ENCODE measurements around the gene POT1. TPM values are rescaled to one million over a fixed set of nuclear protein-coding genes. Genes with fewer than 3 reads are reported as not detected.

POT1 gene
- total RNA-seq, 1 experiment from 2014 or later: 21.6 TPM

DNA sequence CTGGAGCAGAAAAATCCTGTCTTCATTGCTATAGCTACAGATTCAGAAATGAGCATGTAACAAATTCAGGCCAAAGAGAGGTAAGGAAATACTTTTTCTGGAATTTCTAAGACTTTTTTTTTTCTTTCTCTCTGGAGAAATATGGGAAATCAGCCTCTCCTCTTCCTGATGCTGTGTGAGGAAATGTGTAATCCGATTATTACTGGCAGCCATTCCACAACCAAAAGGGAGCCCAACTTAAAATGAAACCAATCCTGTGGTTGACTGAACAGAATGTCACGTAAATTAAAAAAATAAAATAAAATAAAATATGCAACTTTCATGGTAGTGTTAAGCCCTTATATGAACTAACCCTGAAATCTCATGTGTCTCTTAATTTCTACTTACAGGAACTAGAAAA is 10.7 kb upstream of the POT1 start:
- H3K4me1 Mint-ChIP-seq (ENCODE audit: low read depth, unreplicated experiment): no peaks in the 10 kb centered on the region
- no peak for DNase-seq
- no peak overlapping the region for H3K4me3 Mint-ChIP-seq (ENCODE audit: unreplicated experiment)
- H3K9me3 Mint-ChIP-seq (ENCODE audit: unreplicated experiment): no peaks in the 10 kb centered on the region
- H3K27me3 ChIP-seq (replicated peaks; ENCODE audit: control insufficient read depth, insufficient read depth, low read length): no peaks in the 10 kb centered on the region; the same call in 1 of the 2 replicates
- CTCF ChIA-PET: no interaction called here
- no peaks in the 10 kb centered on the region for H3K36me3 Mint-ChIP-seq (ENCODE audit: insufficient read depth, unreplicated experiment)
- no peaks in the 10 kb centered on the region for H3K27me3 Mint-ChIP-seq (ENCODE audit: insufficient read depth, unreplicated experiment)
- POLR2A ChIA-PET: no interaction called here
- no peaks in the 10 kb centered on the region for H3K36me3 ChIP-seq (ENCODE audit: control insufficient read depth, insufficient read depth, low read length)
- no peak overlapping the region for H3K27ac Mint-ChIP-seq (ENCODE audit: unreplicated experiment)
- no TSS peak for BruUV-seq (replicated peaks)
- no peak overlapping the region for H3K4me3 ChIP-seq (ENCODE audit: low read depth, low read length)
- TF ChIP-seq, protein P1, sequence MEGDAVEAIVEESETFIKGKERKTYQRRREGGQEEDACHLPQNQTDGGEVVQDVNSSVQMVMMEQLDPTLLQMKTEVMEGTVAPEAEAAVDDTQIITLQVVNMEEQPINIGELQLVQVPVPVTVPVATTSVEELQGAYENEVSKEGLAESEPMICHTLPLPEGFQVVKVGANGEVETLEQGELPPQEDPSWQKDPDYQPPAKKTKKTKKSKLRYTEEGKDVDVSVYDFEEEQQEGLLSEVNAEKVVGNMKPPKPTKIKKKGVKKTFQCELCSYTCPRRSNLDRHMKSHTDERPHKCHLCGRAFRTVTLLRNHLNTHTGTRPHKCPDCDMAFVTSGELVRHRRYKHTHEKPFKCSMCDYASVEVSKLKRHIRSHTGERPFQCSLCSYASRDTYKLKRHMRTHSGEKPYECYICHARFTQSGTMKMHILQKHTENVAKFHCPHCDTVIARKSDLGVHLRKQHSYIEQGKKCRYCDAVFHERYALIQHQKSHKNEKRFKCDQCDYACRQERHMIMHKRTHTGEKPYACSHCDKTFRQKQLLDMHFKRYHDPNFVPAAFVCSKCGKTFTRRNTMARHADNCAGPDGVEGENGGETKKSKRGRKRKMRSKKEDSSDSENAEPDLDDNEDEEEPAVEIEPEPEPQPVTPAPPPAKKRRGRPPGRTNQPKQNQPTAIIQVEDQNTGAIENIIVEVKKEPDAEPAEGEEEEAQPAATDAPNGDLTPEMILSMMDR (IDR thresholded peaks at IDR 0.05; ENCODE audit: insufficient read depth in 1 of 2, low read depth in 1 of 2, low read length in 1 of 2, severe bottlenecking in 1 of 2, unreplicated experiment in 1 of 2): no peak
- H3K4me1 ChIP-seq: no peaks in the 10 kb centered on the region
- H3K9me3 ChIP-seq: no peaks in the 10 kb centered on the region
- intact Hi-C loops (cut with micrococcal nuclease; ENCODE audit: unreplicated experiment): no loop called here

DNA sequence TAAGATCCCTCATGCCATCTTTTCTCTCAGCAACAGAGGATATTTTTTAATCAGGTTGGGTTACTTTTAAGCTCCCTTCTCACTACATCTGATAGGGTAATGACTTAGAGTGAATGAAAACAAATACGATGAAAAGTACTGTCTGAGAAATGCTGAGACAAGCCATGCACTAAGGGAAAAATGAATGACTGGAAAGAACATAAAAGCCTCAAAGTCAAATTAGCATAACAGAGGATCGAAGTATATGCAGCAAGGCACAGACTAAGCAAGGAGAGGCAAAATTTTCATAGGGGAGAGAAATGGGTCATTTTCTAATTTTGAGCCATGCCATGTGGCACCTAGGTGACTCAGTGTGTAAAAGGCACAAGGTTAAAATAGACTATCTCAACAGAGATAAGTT is 8.5 kb upstream of the POT1 start:
- POLR2A ChIA-PET: no interaction called here
- Mint-ChIP-seq H3K9me3 (ENCODE audit: unreplicated experiment) (no peaks in the 10 kb centered on the region), H3K36me3 (ENCODE audit: insufficient read depth, unreplicated experiment) (no peaks in the 10 kb centered on the region), H3K27me3 (ENCODE audit: insufficient read depth, unreplicated experiment) (no peaks in the 10 kb centered on the region), H3K27ac (ENCODE audit: unreplicated experiment) (no peak overlapping the region), H3K4me3 (ENCODE audit: unreplicated experiment) (no peak overlapping the region), H3K4me1 (ENCODE audit: low read depth, unreplicated experiment) (no peaks in the 10 kb centered on the region)
- no TSS peak for BruUV-seq (replicated peaks)
- no peaks in the 10 kb centered on the region for H3K4me1 ChIP-seq
- TF ChIP-seq, protein P1 (IDR thresholded peaks at IDR 0.05; ENCODE audit: insufficient read depth in 1 of 2, low read depth in 1 of 2, low read length in 1 of 2, severe bottlenecking in 1 of 2, unreplicated experiment in 1 of 2): no peak
- H3K36me3 ChIP-seq (ENCODE audit: control insufficient read depth, insufficient read depth, low read length): no peaks in the 10 kb centered on the region
- no peaks in the 10 kb centered on the region for H3K9me3 ChIP-seq
- no peak overlapping the region for H3K4me3 ChIP-seq (ENCODE audit: low read depth, low read length)
- no peaks in the 10 kb centered on the region; the same call in 1 of the 2 replicates for H3K27me3 ChIP-seq (replicated peaks; ENCODE audit: control insufficient read depth, insufficient read depth, low read length)
- intact Hi-C loops (cut with micrococcal nuclease; ENCODE audit: unreplicated experiment): no loop called here
- no peak for DNase-seq
- CTCF ChIA-PET: no interaction called here

DNA sequence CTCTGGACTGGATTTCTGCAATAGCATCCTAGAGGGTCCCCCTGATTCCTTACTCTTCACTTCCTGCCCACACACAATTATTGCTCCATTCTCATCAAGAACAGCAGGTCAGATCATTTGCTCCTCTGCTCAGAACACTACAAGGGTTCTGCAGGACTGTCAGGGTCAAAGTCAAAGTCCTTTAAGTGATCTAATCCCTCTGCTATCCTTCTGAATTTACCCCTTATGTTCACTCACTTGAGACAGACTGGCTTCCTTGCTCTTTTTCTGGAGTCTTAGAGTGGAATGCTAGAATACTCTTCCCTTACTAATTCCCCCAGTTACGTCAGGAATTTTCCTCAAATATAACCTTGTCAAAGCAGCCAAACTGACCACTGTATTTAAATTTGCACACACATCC is 7.5 kb upstream of the POT1 start:
- TF ChIP-seq, protein P1 (IDR thresholded peaks at IDR 0.05; ENCODE audit: insufficient read depth in 1 of 2, low read depth in 1 of 2, low read length in 1 of 2, severe bottlenecking in 1 of 2, unreplicated experiment in 1 of 2): no peak
- Mint-ChIP-seq H3K4me3 (ENCODE audit: unreplicated experiment) (no peak overlapping the region), H3K9me3 (ENCODE audit: unreplicated experiment) (no peaks in the 10 kb centered on the region), H3K27ac (ENCODE audit: unreplicated experiment) (no peak overlapping the region), H3K36me3 (ENCODE audit: insufficient read depth, unreplicated experiment) (no peaks in the 10 kb centered on the region), H3K4me1 (ENCODE audit: low read depth, unreplicated experiment) (no peaks in the 10 kb centered on the region), H3K27me3 (ENCODE audit: insufficient read depth, unreplicated experiment) (no peaks in the 10 kb centered on the region)
- intact Hi-C loops (cut with micrococcal nuclease; ENCODE audit: unreplicated experiment): no loop called here
- BruUV-seq (replicated peaks): no TSS peak
- no peaks in the 10 kb centered on the region for H3K4me1 ChIP-seq
- H3K27me3 ChIP-seq (replicated peaks; ENCODE audit: control insufficient read depth, insufficient read depth, low read length): no peaks in the 10 kb centered on the region; the same call in 1 of the 2 replicates
- no peaks in the 10 kb centered on the region for H3K9me3 ChIP-seq
- no peak overlapping the region for H3K4me3 ChIP-seq (ENCODE audit: low read depth, low read length)
- no peak for DNase-seq
- POLR2A ChIA-PET: no interaction called here
- CTCF ChIA-PET: no interaction called here
- H3K36me3 ChIP-seq (ENCODE audit: control insufficient read depth, insufficient read depth, low read length): no peaks in the 10 kb centered on the region

Measured in Caco-2 (cell line).